ENCODE measurements around the gene ENTPD8. TPM values are rescaled to one million over a fixed set of nuclear protein-coding genes. Genes with fewer than 3 reads are reported as not detected.
A peak's percentile ranks its signal among the peaks of the same experiment; 100 is the strongest.

ENTPD8 gene
- total RNA-seq, 2 donors from 2014 or later, result 108 to 120 TPM

DNA sequence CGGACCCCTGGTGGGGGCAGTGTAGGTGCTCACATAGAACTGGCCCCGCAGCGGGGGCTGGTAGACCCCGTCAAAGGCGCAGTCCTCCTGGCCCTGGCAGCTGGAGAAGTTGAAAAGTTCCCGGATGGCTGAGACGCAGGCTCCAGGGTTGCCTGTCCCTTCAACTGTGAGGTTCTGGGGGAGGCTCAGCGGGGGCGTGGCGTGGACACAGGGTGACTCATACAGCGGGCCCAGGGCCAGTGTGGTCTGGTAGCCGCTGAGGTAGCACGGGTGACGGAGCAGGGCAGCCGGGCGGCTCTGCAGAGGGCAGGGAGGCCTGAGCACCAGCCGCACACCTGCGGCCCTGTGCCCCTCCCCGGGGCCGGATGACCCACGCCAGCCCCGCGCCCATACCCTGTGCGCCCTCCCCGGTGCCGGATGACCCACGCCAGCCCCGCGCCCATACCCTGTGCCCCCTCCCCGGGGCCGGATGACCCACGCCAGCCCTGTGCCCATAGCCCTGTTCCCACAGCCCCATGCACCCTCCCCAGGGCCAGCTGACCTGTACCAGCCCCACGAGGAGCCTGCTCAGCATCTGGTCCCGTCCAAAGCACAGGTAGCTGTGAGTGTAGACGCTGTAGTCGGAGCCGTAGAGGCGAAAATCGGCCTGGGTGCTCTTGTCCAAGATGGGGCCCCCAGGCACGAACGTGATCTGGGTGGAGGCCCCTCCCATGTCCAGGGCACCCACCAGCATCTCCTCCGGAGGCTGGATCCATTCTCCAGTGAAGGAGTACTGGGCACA lies 5.0 kb downstream of the ENTPD8 start:
- intact Hi-C loops (cut with DNase I, micrococcal nuclease), result no loop called here
- DNase-seq, result peak; percentile 85 to 90
- ATAC-seq, result peak; percentile 65

- DNase-seq, result no peak
- intact Hi-C loops (cut with DNase I, micrococcal nuclease), result no loop called here
- peak; percentile 9 for ATAC-seq
Measured at GRCh38 chr9:137435381-137435891, 5.7 kb downstream of the ENTPD8 start.

- intact Hi-C loops (cut with DNase I, micrococcal nuclease), result no loop called here
- ATAC-seq (no peak), DNase-seq (no peak)
Measured at GRCh38 chr9:137434498-137435380, 6.4 kb downstream of the ENTPD8 start.

- DNase-seq (no peak), ATAC-seq (no peak)
- intact Hi-C loops (cut with DNase I, micrococcal nuclease), result no loop called here
Measured at GRCh38 chr9:137433916-137434431, 7.2 kb downstream of the ENTPD8 start.

DNA sequence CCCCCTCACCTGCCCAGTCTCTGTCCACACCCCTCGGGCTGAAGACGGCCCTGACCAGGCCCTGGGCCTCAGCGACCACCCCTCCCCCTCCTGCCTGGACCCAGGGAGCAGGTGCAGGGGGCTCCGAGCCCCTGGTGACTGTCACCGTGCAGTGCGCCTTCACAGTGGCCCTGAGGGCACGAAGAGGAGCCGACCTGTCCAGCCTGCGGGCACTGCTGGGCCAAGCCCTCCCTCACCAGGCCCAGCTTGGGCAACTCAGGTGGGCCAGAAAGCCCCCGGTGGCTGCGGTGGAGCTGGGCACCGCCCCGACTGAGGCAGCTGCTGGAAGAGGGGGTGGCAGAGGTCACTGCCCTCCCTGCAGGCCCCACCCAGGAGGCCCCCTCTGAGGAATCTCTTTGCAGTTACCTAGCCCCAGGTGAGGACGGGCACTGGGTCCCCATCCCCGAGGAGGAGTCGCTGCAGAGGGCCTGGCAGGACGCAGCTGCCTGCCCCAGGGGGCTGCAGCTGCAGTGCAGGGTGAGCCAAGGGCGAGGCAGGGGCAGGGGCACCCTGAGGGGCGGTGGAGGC lies 7.7 kb downstream of the ENTPD8 start:
- no peak for ATAC-seq
- DNase-seq, result no peak
- intact Hi-C loops (cut with DNase I, micrococcal nuclease), result no loop called here

- intact Hi-C loops (cut with DNase I, micrococcal nuclease), result no loop called here
- no peak for DNase-seq
- ATAC-seq, result no peak
Measured at GRCh38 chr9:137432687-137433348, 8.3 kb downstream of the ENTPD8 start.

GRCh38 chr9:137431416-137431931 lies 9.7 kb downstream of the ENTPD8 start:
- DNase-seq, result no peak
- intact Hi-C loops (cut with DNase I, micrococcal nuclease), result no loop called here

DNA sequence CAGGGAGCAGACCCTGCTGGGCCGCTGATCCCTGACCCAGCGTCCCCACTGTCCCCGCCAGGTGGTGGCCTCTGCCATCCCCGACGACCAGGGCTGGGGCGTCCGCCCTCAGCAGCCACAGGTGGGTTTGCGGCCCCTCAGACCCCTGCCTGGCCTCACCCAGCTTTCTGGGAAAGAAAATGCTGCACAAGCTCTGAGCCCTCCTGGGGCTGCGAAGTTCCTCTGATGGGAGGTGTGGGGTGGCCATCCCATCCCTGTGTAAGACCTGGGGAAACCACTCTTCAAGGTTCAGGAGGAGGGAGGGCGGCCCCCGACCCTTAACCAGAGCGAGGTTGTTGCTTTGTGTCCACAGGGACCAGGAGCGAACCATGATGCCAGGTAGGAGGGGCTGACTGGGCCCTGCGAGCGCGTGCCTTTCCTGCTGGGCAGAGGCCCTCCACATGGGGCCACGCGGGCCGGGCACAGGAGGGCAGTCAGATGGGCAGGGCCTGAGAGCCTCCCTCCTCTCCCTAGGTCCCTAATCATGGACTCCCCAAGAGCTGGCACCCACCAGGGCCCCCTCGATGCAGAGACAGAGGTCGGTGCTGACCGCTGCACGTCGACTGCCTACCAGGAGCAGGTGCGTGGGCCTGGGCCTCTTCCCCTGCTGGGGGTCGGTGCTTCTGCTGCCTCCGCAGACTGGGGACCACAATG lies 10.3 kb downstream of the ENTPD8 start:
- DNase-seq (no peak), ATAC-seq (no peak)
- intact Hi-C loops (cut with DNase I, micrococcal nuclease), result no loop called here

More at GRCh38 chr9:137431416-137431931, 9.7 kb downstream of the ENTPD8 start:
- no peak for ATAC-seq

GRCh38 chr9:137429974-137430722 lies 11.0 kb downstream of the ENTPD8 start:
- ATAC-seq (peak; percentile 66), DNase-seq (peak; percentile 57 to 77)
- intact Hi-C loops (cut with DNase I, micrococcal nuclease), result no loop called here

DNA sequence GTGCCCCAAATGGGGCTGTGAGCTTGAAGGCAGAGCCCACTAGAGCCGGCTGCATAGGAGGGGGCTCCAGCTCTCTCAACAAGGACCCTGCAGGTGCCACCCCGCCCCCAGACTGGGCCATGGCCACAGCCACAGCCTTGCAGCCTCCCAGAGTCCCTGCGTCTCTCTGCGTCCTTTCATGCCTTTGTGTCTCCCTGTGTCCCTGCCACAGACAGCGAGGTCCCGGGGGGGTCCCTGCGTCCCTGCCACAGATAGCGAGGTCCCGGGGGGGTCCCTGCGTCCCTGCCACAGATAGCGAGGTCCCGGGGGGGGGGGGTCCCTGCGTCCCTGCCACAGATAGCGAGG lies 11.6 kb downstream of the ENTPD8 start:
- intact Hi-C loops (cut with DNase I, micrococcal nuclease), result no loop called here
- ATAC-seq (peak; percentile 7), DNase-seq (no peak)

DNA sequence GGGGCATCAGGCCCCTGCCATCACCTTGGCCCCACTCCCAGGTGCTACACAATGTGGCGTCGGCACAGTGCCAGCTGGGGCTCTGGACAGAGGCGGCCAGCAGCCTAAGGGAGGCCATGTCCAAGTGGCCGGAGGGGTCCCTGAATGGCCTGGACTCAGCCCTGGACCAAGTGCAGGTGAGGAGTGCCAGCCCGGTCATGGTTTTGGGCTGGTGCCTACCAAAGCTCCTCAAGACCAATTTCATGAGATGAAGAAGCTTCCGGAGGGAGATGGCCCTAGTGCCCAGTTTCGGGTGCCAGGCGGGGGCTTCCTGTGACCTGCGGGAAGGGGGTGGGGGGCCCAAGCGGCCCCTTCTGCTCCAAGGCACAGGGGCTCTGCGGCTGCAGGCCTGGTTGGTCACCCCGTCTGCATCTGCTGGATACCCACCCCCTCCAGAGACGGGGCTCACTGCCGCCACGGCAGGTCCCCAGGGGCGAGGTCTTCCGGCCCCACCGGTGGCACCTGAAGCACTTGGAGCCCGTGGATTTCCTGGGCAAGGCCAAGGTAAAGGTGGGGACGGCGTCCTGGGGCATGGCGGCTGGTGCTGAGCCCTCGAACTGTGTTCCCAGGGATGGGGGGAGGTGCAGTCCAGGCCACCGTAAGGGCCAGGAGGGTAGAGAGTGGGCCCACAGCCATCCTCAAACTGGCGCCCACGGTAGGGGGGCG lies 12.2 kb downstream of the ENTPD8 start:
- ATAC-seq, result peak; percentile 5
- intact Hi-C loops (cut with DNase I, micrococcal nuclease), result no loop called here
- DNase-seq, result no peak

GRCh38 chr9:137428311-137428630 lies 12.9 kb downstream of the ENTPD8 start:
- ATAC-seq, result no peak
- intact Hi-C loops (cut with DNase I, micrococcal nuclease), result no loop called here
- DNase-seq, result no peak

DNA sequence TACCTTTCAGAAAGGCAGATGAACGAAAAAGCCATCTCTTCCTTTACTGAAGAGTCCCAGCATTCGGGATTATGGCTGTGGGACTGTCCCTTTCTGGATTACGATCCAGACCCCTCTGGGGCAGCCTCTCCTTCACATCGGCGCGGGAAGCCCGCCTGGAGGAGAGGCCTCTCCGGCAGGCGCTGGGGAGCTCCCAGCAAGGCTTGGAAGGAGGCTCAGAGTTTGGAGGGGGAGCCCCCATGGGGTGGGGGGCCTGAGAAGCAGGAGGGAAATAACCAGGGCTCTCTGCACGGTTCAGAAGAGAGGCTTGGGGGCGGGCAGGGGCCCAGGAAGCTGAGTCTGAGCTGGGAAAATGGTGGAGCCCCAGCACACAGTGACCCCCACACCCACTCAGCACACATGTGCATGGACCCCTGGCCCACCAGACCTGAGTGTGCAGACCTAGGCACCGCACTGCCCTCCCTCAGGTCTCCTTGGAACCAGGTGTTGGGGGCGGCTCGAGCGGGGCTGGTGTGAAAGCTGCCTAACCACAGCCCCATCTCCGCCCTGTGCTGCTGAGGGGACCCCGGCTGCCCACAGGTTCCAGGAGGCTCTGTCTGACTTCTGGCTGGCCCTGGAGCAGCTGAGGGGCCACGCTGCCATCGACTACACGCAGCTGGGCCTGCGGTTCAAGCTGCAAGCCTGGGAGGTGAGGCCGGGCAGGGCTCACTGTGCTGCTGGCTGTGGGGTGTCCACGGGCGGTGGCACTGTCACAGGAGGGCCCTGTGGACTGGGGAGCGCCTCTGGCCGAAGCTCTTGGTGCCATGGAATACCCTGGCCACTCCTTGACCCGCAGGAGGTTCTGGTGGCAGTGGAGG lies 13.5 kb downstream of the ENTPD8 start:
- DNase-seq (no peak), ATAC-seq (no peak)
- intact Hi-C loops (cut with DNase I, micrococcal nuclease), result no loop called here

DNA sequence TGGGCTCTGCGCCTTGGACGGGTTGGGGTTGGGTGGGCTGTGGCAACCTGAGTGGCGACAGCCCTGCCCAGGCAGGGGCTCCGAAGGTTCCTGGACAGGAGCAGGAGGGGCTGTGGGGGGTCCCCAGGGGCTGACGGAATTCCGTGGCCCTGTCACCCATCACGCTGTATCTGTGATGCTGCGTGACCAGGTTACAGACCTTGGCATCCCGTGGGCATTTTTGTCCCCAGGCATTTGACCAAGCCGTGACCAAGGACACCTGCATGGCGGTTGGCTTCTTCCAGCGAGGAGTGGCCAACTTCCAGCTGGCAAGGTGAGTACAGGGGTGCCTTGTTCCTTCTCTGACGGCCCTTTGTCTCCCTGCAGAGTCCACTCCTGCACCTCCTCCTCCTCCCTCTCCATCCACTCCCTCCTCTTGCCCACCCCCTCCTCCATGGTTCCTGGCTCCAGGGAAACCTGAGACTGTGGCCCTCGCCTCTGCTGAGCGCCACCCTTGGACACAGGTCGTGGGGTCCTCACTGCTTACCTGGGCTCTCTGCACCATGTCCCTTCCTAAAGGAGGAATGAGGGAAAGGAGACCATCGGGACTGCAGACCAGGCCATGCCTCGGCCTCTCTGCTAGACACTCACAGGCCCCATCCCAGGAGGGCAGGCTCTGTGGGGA lies 15.0 kb downstream of the ENTPD8 start:
- intact Hi-C loops (cut with DNase I, micrococcal nuclease), result no loop called here
- ATAC-seq, result no peak
- DNase-seq, result no peak

GRCh38 chr9:137423514-137424291 lies 17.5 kb downstream of the ENTPD8 start:
- ATAC-seq, result peak; percentile 66
- intact Hi-C loops (cut with DNase I, micrococcal nuclease), result no loop called here
- peak; percentile 68 to 70 for DNase-seq

Measured in left colon (tissue), 2 donors.